NCI-H2196 treated with DMSO at 0.1 percent for 48 hours (cell line): ENCODE measurements around the gene KAZN.
"Not testable (repeated sequence)": the region's sequence is repeated elsewhere in the genome, so short reads cannot be mapped to it uniquely, and the experiment has no call there.

Experiments
- DNase-seq: peaks from one replicate; lab custom pipeline; 2025; ENCODE audit not compliant: unreplicated experiment; lab: John Stamatoyannopoulos, UW

Gene KAZN

GRCh38 chr1:14598498-14599182 lies at the start of gene KAZN:
TSS of gene KAZN (plus strand) at chr1:14598685.
- DNase-seq: peak; percentile 33

- no peak for DNase-seq
These were observed 48.4 kb upstream of the KAZN start for GRCh38 chr1:14549897-14550620.

DNA sequence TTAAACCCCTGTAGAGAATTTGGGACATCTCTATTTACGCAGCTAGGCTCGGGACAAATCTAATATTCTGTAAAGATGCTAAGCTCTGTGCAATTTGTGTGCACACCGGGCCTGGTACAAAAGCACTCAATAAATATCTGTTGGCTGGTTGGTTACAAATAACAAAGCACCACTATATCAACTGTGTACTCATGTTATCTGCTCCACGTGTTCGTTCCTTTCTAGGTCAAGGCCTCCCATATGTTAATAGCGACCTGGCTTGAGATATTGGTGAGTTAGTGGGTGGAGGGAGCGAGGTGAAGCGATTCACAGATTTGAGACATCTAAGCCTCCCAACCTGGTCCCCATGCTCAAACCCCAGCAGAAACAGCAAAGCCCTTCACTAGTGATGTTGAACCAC lies 47.1 kb upstream of the KAZN start:
- DNase-seq: no peak

DNA sequence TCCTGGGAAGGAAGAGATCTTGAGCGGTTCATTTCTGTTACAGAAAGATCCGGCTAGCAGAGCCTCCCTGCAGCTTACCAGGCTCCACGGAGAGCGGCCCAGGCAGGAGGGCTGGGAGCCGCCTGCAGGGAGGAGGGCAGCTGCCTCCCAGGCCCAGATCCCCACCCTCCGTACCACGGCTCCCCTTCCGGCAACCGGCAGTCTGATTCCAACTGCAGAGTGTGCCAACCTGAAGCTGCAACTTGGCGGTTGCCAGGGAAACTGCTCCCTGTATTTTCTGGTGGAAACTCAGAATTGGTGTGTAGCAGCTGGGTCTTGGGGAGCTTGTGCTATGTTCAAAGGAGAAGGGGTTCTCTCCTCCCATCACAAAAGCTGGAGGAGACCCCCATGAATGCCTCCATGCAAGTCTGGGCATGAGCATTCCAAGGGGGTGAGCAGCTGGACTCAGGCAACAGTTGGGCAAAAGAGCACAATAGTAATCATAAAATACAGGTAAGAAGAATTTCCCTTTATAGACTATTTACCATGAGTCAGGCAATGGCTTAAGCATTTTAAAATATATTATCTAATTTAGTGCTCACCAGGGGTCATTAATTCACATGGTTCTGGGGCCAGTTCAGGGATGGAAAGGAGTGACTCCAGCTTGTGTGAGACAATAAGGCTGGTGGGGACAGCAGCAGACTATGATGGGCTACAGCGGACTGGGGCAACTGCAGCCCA lies 46.1 kb upstream of the KAZN start:
- no peak for DNase-seq

GRCh38 chr1:14553711-14554110 lies 44.8 kb upstream of the KAZN start:
- DNase-seq: no peak

DNA sequence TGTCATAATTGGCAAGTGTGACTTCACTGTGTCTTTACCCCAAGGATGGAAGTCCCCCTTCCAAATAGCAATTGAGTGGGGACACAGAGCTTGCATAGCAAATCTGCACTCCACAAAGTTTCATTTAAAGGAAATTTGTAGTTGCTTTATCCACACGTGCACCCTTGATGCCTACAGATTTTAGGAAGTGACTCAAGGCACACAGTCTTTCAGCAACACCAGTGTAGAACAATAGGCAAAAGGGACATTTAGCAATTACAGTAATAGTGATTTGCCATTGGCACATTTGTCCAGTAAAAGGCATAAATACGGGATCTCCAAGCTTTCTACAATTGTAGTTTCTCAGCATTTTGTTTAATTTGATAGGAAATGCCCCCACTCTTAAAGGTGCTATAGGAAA lies 43.4 kb upstream of the KAZN start:
- DNase-seq: no peak

DNA sequence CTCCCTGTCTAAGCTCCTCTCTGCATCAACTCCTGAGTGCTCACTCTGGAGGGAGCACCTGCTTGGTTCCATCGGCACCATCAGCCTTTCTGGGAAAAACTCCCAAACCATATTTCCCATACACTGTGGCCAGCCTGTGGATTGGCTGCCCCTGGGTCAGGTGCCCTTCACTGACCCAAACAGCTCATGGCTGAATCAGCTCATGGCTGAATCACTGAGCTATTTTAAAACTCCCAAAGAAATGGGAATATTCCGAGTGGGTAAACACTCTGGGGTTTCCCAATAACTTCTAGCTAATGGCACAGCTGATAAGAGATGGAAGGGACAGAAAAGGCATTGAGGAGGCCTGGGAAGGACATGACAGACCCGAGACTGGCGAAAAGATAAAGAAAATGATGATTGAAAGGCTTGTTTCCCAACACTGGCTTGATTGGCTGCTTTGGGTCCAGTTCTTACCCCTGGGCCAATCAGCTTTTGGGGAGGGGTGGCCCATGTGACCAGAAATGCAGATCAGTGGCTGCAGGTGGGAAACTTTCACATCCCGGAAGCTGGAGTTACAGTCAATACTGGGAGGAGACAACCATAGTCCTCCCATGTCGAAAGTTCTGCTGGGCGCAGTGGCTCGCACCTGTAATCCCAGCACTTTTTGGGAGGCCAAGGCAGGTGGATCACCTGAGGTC lies 37.3 kb upstream of the KAZN start:
- no peak for DNase-seq

DNA sequence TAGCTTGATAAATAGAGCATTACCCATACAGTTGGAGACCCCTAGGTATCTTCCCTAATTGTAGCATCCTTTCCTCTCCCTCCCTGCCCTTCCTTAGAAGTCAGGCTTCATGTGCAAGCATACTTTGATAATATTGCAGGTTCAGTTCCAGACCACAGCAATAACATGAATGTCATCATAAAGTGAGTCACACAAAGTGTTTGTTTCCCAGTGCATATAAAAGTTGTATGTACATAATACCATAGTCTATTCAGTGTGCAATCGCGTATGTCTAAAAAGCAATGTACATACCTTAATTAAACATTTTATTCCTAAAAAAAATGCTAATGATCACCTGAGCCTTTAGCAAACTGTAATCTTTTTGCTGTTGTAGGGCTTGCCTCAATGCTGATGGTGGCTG lies 33.4 kb upstream of the KAZN start:
- no peak for DNase-seq

GRCh38 chr1:14567056-14567455 lies 31.4 kb upstream of the KAZN start:
- DNase-seq: no peak

GRCh38 chr1:14567903-14568302 lies 30.6 kb upstream of the KAZN start:
- DNase-seq: no peak

DNA sequence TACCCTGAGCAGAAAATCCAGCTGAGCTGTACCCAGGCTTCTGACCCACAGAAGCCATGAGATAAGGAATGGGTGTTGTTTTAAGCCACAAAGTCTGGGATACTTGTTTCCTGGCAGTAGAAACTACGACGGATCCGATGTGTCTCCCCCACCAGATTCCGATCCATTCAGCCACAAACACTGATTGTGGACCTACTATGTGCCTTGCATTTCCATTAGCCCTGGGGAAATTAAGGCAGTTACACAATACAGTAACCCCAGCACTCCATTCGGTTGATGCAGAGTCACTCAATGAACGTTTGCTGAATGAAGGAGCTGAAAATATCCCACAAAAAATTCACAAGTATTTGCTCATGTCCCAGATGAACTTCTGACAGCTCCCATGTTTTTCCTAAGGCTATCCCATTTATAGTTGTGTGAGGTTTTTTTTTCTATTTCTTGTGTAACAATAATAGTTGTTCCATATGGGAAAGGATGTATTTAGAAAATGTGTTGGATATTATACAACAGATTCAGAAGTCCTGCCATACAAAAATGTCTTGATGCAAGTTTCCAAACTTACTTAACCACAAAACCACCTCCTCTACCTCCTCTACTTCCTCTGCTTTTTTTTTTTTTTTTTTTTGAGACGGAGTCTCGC lies 29.6 kb upstream of the KAZN start:
- DNase-seq: no peak

- no peak for DNase-seq
These were observed 28.0 kb upstream of the KAZN start for GRCh38 chr1:14570514-14570913.

DNA sequence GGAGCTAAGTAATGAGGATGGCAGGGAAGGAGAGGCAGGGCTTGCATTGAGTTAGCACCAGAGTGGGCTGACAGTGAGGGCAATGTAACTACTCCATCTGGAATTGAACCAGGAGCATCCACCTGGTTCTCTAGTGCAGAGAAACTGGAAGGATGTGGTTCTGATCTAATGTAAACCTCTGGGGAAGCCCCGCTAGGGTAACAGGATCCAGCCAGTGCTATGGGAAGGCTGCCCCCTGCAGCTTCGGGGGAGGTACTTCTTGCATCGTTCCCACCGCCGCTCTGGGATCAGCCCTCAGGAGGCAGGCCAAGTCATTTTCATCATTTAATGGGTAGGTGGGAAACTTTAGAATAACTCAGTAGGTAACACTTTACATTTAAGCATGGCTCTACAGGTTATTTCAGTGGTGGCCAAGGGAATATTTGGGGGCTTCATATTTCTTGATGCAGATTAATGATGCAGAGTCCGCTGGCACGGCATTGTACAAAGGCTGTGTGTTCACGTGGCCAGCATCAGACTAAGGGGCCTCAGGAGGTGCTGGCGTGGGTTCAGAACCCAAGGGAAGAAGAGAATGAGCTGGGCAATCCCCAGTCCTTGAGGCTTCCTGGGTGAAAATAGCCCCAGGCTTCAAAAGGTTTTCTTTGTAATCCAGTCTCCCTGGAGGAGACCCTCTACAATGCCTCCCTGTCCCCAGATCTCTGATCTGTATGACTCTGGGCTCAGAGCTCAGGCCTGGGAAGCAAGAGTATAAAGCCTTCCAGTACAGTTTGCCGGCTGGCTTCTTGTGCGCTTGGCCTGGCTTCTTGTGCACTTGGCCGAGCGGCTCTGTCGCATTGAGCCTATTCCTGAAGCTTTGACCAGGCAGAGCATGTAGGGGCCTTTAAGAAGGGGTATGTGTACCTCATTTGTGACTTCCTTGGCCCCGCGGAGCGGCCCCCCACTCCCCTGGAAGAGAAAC lies 26.4 kb upstream of the KAZN start:
- no peak for DNase-seq

- no peak for DNase-seq
These were observed 25.6 kb upstream of the KAZN start for GRCh38 chr1:14572861-14573260.

GRCh38 chr1:14576155-14576554 lies 22.3 kb upstream of the KAZN start:
- DNase-seq: no peak

DNA sequence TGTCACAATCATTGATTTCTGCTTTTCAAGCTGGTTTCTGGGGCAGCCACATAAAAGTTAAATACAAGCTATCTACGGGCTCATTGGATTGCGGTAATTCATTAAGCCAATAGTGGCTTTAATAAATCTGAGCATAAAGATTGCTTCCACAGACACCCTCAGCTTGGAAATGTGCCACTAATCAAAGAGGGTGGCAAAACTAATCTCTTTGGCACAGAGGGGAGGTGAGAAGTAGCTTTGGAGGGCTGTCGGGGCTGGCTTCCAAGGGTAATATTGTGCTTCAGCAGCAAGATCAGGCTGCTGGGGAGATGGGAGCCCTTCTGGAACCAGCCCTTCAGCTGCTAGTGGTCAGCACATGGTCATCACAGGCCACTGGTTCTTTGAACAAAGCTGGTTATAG lies 21.2 kb upstream of the KAZN start:
- DNase-seq: no peak

DNA sequence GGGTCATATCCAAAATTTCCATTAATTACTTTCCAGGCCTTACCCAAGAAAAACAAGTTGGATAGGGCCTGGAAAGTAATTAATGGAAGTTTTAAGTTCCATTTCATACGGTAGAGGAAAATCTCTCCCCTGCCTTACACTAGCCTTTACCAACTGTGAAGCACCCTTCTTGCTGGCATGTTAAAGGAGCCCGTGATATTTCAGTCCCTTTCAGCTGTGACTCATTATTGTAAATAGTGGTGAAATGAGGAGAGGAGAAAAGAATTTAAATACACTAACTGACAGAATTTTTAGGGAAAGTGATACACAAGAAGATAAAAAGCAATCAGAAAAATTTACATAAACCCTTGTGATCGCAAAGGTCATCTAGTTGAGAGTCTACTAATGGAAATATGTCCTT lies 20.3 kb upstream of the KAZN start:
- no peak for DNase-seq

- not testable (repeated sequence) for DNase-seq
These were observed 18.2 kb upstream of the KAZN start for GRCh38 chr1:14580295-14580694.

- no peak for DNase-seq
These were observed 17.5 kb upstream of the KAZN start for GRCh38 chr1:14580986-14581385.

DNA sequence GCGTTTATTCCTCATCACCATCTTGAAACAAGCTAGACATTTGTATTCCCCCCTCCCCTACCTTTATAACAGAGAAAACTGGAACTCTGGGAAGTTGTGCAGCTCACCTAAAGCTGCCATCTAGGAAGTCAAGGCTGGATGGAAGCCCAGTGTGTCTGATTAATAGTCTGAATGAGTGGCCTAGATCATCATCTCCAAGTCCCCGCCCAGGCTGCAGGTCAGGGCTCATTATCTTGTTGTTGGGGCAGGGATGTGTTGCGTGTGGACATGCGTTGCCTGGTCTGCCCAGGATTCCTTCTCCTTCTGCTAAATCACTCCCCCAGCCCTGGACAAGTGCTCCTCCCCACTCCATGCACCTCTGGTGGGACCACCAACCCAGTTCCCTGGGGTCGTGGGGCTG lies 14.7 kb upstream of the KAZN start:
- DNase-seq: no peak
